NK-92 (cell line): ENCODE data around the gene DGCR8.

Source experiments
- DNase-seq: peaks from one replicate; lab custom pipeline; 2025; ENCODE audit not compliant: unreplicated experiment; lab: John Stamatoyannopoulos, UW

Gene DGCR8

GRCh38 chr22:20089226-20089976 lies 9.4 kb downstream of the DGCR8 start:
- DNase-seq = no peak

DNA sequence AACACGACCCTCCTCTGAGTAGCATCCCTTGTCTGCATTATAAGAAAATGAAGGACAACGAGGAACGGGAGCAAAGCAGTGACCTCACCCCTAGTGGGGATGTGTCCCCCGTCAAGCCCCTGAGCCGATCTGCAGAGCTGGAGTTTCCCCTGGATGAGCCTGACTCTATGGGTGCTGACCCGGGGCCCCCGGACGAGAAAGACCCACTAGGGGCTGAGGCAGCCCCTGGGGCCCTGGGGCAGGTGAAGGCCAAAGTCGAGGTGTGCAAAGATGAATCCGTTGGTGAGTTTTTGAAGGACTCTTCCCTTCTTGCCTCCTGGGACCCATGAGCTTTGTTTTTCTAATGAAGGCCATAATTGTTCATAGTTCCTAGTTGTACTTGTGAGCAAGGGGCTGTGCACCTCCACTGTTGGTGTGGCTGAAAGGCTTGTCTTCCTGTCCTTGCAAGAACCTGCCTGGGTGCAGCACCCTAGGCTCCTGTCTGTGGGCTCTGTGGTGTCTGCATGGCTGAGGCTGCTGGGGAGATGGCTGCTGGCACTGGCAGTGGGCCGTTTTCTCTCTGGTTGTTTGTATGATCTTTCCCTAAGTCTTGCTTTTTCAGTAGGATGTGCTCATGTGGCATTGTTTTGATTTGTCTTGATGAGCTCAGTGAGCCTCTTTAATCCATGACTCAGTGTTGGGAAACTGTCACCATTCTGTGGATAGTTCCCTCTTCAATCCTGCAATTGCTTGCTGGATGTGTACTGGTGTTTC lies 10.1 kb downstream of the DGCR8 start:
- no peak for DNase-seq

DNA sequence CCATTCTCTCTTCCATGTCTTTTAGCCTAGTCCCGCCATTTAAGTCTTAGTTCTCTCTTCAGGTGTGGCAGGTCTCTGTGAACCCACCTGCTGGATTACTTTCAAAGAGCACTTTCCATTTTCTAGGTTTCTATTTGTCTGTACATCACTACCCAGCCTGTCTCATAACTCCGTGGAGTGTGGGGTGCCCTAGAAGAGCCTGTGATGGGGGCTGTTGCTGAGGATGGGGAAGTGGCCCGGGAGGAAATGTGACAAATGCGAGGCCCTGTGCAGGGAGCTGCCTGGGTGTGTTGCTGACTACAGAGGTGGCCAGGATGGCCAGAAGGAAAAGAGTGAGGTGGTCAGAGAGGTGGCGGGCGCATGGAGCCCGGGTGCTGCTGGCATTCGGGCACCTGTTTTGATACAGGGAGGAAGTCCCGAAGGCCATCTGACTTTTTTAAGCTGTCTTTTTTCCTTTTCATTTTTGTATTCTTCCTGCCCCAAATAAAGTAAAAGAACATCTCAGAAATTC lies 10.7 kb downstream of the DGCR8 start:
- no peak for DNase-seq

GRCh38 chr22:20091690-20092476 lies 11.8 kb downstream of the DGCR8 start:
- DNase-seq = no peak

GRCh38 chr22:20092477-20092854 lies 12.4 kb downstream of the DGCR8 start:
- no peak for DNase-seq

GRCh38 chr22:20093418-20094196 lies 13.6 kb downstream of the DGCR8 start:
- no peak for DNase-seq

DNA sequence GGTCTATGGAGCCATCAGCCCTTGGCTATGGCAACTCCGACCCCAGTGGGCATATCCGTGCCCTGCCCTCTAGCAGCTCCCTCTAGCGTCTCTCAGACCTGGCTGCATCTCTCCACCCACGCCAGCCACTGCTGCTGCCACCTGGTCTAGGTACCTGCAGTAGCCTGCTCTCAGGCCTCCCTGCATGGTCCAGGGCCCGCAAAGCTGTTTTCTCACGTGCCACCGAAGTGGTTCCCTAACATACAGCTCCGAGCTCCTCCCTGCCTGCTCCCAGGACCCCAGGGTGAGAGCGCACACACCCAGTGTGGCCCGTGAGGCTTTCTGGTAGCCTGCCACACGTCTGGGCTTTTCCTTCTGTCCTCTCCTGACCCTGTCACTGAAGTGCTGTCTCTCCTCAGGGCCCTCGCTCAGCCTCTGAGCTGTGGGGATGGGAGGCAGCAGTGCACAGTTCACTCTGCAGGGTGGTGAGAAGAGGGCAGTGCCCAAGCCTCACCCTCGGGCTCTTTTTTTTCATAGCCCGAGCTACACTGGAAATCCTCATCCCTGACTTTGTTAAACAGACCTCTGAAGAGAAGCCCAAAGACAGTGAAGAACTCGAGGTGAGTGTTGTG lies 14.3 kb downstream of the DGCR8 start:
- no peak for DNase-seq

GRCh38 chr22:20095521-20095920 lies 15.5 kb downstream of the DGCR8 start:
- DNase-seq = no peak

DNA sequence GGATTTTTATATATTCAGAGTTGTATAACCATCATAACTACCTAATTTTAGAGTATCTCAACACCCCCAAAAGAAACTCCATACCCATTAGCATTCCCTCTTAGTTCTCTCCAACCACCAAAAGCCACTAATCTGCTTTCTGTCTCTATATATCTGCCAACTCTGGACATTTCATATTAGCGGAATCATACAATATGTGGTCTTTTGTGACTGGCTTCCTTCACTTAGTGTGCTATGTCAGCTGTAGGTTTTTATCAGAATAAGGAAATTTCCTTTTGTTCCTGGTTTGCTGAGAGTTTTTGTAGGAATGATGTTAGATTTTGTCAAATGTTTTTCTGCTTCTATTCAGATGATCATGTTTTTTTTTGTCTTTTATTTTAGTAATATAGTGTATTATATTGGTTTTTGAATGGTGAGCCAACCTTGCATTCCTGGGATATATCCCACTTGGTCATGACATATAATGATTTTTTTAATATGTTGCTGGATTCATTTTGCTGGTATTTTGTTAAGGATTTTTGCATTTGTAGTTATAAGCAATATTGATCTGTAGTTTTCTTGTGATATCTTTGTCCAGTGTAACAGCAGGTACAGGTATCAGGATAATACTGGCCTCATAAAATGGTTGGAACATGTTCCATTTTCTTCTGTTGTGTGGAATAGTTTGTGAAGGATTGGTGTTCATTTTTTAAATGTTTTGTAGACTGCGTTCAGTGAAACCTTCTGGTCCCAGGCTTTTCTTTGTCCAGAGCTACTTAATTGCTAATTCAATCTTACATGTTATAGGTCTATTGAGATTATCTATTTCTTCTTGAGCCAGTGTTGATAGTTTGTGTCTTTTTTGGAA lies 16.8 kb downstream of the DGCR8 start:
- DNase-seq = no peak

DNA sequence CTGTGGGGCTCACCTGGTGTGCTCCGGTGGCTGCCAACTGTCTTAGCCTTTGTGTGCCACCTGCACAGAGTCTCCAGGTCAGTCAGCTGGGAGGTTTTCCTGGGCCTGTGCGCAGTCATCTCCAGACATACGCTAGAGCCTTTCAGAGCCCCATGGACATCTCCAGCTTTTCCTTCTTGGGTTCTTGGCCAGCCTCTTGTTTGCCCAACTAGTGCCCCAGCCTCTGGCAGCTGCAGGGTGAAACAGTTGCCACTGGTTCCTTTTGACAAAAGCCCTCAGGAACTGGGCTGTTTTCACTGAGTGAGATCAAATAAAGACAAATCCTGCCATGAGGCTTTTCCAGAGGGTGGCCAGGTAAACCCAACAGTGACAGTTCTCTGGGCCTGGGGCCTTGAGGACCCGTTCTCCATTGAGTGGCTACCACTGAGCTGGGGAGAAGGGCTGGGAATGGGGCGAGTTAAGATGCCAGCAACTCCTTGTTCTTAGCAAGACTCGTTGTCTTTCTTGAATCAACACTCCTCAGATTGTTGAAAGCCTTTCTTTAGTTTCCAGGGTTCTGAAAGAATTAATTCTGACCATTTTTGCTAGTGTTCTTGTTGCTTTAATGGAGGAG lies 19.2 kb downstream of the DGCR8 start:
- no peak for DNase-seq

DNA sequence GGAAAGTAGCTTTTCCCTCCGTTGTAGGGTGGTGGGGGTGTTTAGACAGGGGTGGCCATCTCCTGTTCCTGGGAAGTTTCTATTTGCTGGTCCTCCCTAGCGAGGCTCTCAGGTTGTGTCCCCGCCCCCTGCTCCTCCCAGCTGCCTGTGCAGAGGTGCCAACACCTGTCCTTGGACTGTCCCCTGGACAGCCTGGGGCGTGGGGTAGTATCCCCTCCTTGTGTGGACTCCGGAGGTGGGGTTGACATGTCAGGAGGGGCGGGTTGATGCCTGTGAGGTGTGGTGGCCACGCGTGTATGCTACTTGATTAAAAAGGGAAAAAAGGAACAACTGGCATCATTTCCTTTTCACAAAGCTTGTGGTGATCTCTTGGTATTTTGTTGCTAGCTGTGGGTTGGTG lies 21.6 kb downstream of the DGCR8 start:
- DNase-seq = no peak

- no peak for DNase-seq
These were observed 22.3 kb downstream of the DGCR8 start for GRCh38 chr22:20102203-20102780.

DNA sequence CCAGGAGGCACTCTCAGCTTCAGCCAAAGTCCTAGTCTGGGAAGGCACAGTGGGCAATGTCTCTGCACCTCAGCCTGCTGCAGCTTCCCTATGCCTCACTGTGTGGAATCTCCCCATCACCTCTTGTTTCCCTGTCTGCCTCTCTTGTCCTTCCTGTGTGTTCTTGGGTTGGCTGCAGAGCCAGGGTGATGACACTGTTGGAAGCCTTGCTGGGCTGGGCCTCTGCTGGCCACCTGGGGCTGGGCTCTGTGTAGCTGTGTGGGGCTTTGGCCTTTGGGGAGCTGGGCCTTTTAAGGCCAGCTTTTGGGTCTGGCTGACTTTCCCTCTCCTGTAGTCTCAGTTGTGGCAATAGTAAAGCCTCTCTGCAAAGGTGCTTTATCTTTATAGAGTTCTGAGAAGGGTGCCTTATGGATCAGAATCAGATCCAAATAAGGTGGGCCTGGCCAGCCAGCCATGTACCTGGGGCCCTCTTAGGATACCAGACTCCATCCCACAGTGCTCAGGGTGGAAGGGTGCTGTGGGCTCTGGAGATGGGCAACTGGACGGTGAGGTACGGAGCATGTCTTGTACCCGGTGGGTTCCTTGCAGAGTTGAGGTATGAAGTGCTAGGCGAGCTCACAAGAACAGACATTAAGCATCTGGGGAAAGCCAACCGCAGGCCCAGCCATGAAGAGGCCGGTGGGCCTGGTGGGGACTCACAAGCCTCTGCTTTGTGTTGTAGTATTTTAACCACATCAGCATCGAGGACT lies 25.6 kb downstream of the DGCR8 start:
- DNase-seq = no peak

GRCh38 chr22:20106205-20106848 lies 26.3 kb downstream of the DGCR8 start:
- no peak for DNase-seq

GRCh38 chr22:20106849-20107237 lies 26.8 kb downstream of the DGCR8 start:
- no peak for DNase-seq

GRCh38 chr22:20107471-20107901 lies 27.4 kb downstream of the DGCR8 start:
- DNase-seq = no peak

GRCh38 chr22:20107951-20108756 lies 28.1 kb downstream of the DGCR8 start:
- no peak for DNase-seq
